DOHH2 (cell line): Measurements from ENCODE around the gene ADCY7.

Source experiments
- H3F3A ChIP-seq: fragments of 200-600 bp; sonication (generic), shearing (Covaris generic); 2 replicates; pipeline ENCODE4 v1.6.0; 2016; ENCODE audit warnings: antibody characterized with exemption, mild to moderate bottlenecking; ENCODE audit not compliant: control insufficient read depth, insufficient read depth
- H3K27ac ChIP-seq: fragments of 200-600 bp; sonication (generic); 2 replicates; pipeline ENCODE4 v1.5.1; 2014; ENCODE audit warnings: low read depth, mild to moderate bottlenecking, low read length, moderate library complexity
- H3K27me3 ChIP-seq: fragments of 200-600 bp; sonication (generic); 2 replicates; pipeline ENCODE4 v1.6.1; 2014; ENCODE audit warnings: mild to moderate bottlenecking, low read length, mixed read lengths; ENCODE audit not compliant: control insufficient read depth
- H3K36me3 ChIP-seq: fragments of 200-600 bp; sonication (generic); 2 replicates; pipeline ENCODE4 v1.6.1; 2014; ENCODE audit warnings: mild to moderate bottlenecking, low read length, moderate library complexity, mixed read lengths; ENCODE audit not compliant: control insufficient read depth
- H3K4me1 ChIP-seq: fragments of 200-600 bp; sonication (generic); 2 replicates; pipeline ENCODE4 v1.6.1; 2014; ENCODE audit warnings: mild to moderate bottlenecking, low read length, mixed read lengths; ENCODE audit not compliant: control insufficient read depth
- H3K4me2 ChIP-seq: fragments of 200-600 bp; sonication (generic); 2 replicates; pipeline ENCODE4 v1.6.0; 2014; ENCODE audit warnings: mild to moderate bottlenecking, low read length, moderate library complexity
- H3K4me3 ChIP-seq: fragments of 200-600 bp; sonication (generic); 2 replicates; pipeline ENCODE4 v1.5.1; 2014; ENCODE audit warnings: mild to moderate bottlenecking, low read length, mixed read lengths
- H3K79me2 ChIP-seq: fragments of 200-600 bp; sonication (generic); 2 replicates; pipeline ENCODE4 v1.6.1; 2014; ENCODE audit warnings: mild to moderate bottlenecking, low read length, mixed read lengths; ENCODE audit not compliant: control insufficient read depth
- H3K9me2 ChIP-seq: fragments of 200-600 bp; sonication (generic); replicated peaks from 2 replicates; pipeline ENCODE4 v1.6.1; 2014; ENCODE audit warnings: mild to moderate bottlenecking, low read length, mixed read lengths; ENCODE audit not compliant: control insufficient read depth
- H3K9me3 ChIP-seq: fragments of 200-600 bp; sonication (generic); 2 replicates; pipeline ENCODE4 v1.6.1; 2014; ENCODE audit warnings: antibody characterized with exemption, low read length, mixed read lengths; ENCODE audit not compliant: control insufficient read depth, insufficient read depth
- H4K20me1 ChIP-seq: fragments of 200-600 bp; sonication (generic); 2 replicates; pipeline ENCODE4 v1.6.0; 2014; ENCODE audit warnings: low read depth, mild to moderate bottlenecking, antibody characterized with exemption, low read length, moderate library complexity; ENCODE audit not compliant: control insufficient read depth, insufficient read depth
- CTCF ChIP-seq: fragments of 200-600 bp; sonication (generic); IDR thresholded peaks from one replicate; pipeline ENCODE4 v1.5.1; 2014; ENCODE audit warnings: antibody characterized with exemption, mild to moderate bottlenecking, low read depth, low read length; ENCODE audit not compliant: poor library complexity, severe bottlenecking
- EZH2phosphoT487 ChIP-seq: fragments of 200-600 bp; sonication (generic); IDR thresholded peaks from 2 replicates; pipeline ENCODE4 v1.6.1; 2017; ENCODE audit warnings: borderline replicate concordance, mild to moderate bottlenecking, antibody characterized with exemption, low read length, moderate library complexity, mixed read lengths

The ADCY7 gene

GRCh38 chr16:50244504-50245416, 21.6 kb upstream of the ADCY7 start:
- Histone ChIP-seq H3K4me1 (peaks cover 9% of the 10 kb centered on the region), H3F3A (no peaks in the 10 kb centered on the region), H4K20me1 (no peaks in the 10 kb centered on the region), H3K27me3 (peaks cover 27% of the 10 kb centered on the region), H3K9me2 (no peaks in the 10 kb centered on the region), H3K4me3 (no peak overlapping the region), H3K27ac (no peak overlapping the region), H3K79me2 (no peaks in the 10 kb centered on the region), H3K9me3 (no peaks in the 10 kb centered on the region), H3K4me2 (peak overlapping the region; percentile 77; the same call in 1 of the 2 replicates), H3K36me3 (no peaks in the 10 kb centered on the region)
- TF ChIP-seq EZH2phosphoT487: no peak
- no peak for TF ChIP-seq CTCF

GRCh38 chr16:50245417-50246298, 20.7 kb upstream of the ADCY7 start:
- Histone ChIP-seq H3K36me3 (no peaks in the 10 kb centered on the region), H3K9me3 (no peaks in the 10 kb centered on the region), H3F3A (no peaks in the 10 kb centered on the region), H3K4me1 (peaks cover 9% of the 10 kb centered on the region), H4K20me1 (no peaks in the 10 kb centered on the region), H3K9me2 (no peaks in the 10 kb centered on the region), H3K4me2 (peak overlapping the region; percentile 77), H3K4me3 (peak overlapping the region; percentile 73), H3K79me2 (no peaks in the 10 kb centered on the region), H3K27me3 (peaks cover 27% of the 10 kb centered on the region), H3K27ac (no peak overlapping the region)
- TF ChIP-seq CTCF (no peak), EZH2phosphoT487 (no peak)

GRCh38 chr16:50246299-50247122, 19.8 kb upstream of the ADCY7 start:
- peak overlapping the region; percentile 71 for H3K4me2 ChIP-seq
- no peak overlapping the region for H3K27ac ChIP-seq
- H3K9me3 ChIP-seq: no peaks in the 10 kb centered on the region
- H3K9me2 ChIP-seq: no peaks in the 10 kb centered on the region
- no peaks in the 10 kb centered on the region for H3K36me3 ChIP-seq
- H4K20me1 ChIP-seq: no peaks in the 10 kb centered on the region
- peak overlapping the region; percentile 73 for H3K4me3 ChIP-seq
- peaks cover 24% of the 10 kb centered on the region for H3K27me3 ChIP-seq
- H3F3A ChIP-seq: no peaks in the 10 kb centered on the region
- H3K79me2 ChIP-seq: no peaks in the 10 kb centered on the region
- peaks cover 9% of the 10 kb centered on the region for H3K4me1 ChIP-seq
- TF ChIP-seq EZH2phosphoT487 (no peak), CTCF (no peak)
